ENCODE results near the gene STPG3. TPM values are rescaled to one million over a fixed set of nuclear protein-coding genes. Genes with fewer than 3 reads are reported as not detected.

STPG3 gene
- total and polyA plus RNA-seq, 2 of the 13 experiments (the other 11 are each of a cell fraction or from before 2014, with no cell fraction given), result not detected

- TF ChIP-seq ZNF512 (CRISPR knock-in tag; IDR thresholded peaks at IDR 0.05) (no peak), STAG1 (CRISPR knock-in tag; IDR thresholded peaks at IDR 0.05) (no peak), CSRNP2 (CRISPR knock-in tag; conservative IDR thresholded peaks at IDR 0.05; ENCODE audit: low read depth) (no peak), ARNT2 (CRISPR knock-in tag; IDR thresholded peaks at IDR 0.05; ENCODE audit: low read depth) (0 out of 2 replicates have a peak, but pooled peaks have one; percentile 13), TRIM24 (CRISPR knock-in tag; IDR thresholded peaks at IDR 0.05) (no peak), KAT7 (CRISPR knock-in tag; IDR thresholded peaks at IDR 0.05; ENCODE audit: borderline replicate concordance) (peak; percentile 48; the same call in 1 of the 2 replicates), ZIK1 (CRISPR knock-in tag; IDR thresholded peaks at IDR 0.05; ENCODE audit: borderline replicate concordance, low read depth) (no peak), ATF1 (CRISPR knock-in tag; IDR thresholded peaks at IDR 0.05) (no peak), ZFAT (CRISPR knock-in tag; conservative IDR thresholded peaks at IDR 0.05) (no peak), ZNF253 (CRISPR knock-in tag; IDR thresholded peaks at IDR 0.05; ENCODE audit: borderline replicate concordance) (no peak), GPN1 (CRISPR knock-in tag; IDR thresholded peaks at IDR 0.05; ENCODE audit: borderline replicate concordance) (no peak), KDM1A (CRISPR knock-in tag; IDR thresholded peaks at IDR 0.05) (no peak), ZNF761 (CRISPR knock-in tag; conservative IDR thresholded peaks at IDR 0.05) (no peak), ZNF235 (CRISPR knock-in tag; IDR thresholded peaks at IDR 0.05; ENCODE audit: borderline replicate concordance) (0 out of 2 replicates have a peak, but pooled peaks have one; percentile 49), ZNF577 (CRISPR knock-in tag; IDR thresholded peaks at IDR 0.05; ENCODE audit: borderline replicate concordance, low read depth) (no peak), ZNF30 (CRISPR knock-in tag; IDR thresholded peaks at IDR 0.05) (no peak), ZNF460 (CRISPR knock-in tag; IDR thresholded peaks at IDR 0.05; ENCODE audit: borderline replicate concordance) (no peak), SOX6 (IDR thresholded peaks at IDR 0.05) (no peak), SOX6 (CRISPR knock-in tag; IDR thresholded peaks at IDR 0.05) (peak; percentile 58), RBFOX2 (IDR thresholded peaks at IDR 0.05; ENCODE audit: low read depth, low read length) (peak; percentile 87), NR3C1 (CRISPR knock-in tag; IDR thresholded peaks at IDR 0.05) (no peak), ZNF10 (CRISPR knock-in tag; IDR thresholded peaks at IDR 0.05; ENCODE audit: borderline replicate concordance, low read depth) (no peak), RFX5 (IDR thresholded peaks at IDR 0.05; ENCODE audit: low read depth, low read length) (no peak)
- TF ChIP-seq, protein P1, sequence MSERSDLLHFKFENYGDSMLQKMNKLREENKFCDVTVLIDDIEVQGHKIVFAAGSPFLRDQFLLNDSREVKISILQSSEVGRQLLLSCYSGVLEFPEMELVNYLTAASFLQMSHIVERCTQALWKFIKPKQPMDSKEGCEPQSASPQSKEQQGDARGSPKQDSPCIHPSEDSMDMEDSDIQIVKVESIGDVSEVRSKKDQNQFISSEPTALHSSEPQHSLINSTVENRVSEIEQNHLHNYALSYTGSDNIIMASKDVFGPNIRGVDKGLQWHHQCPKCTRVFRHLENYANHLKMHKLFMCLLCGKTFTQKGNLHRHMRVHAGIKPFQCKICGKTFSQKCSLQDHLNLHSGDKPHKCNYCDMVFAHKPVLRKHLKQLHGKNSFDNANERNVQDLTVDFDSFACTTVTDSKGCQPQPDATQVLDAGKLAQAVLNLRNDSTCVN (CRISPR knock-in tag; IDR thresholded peaks at IDR 0.05; ENCODE audit: borderline replicate concordance), result no peak
These were observed 9.4 kb upstream of the STPG3 start (continued) for GRCh38 chr9:137241490-137242268.

Measured in HepG2 (cell line).